ENCODE results near the gene NAB2. TPM values are rescaled to one million over a fixed set of nuclear protein-coding genes. Genes with fewer than 3 reads are reported as not detected.

The NAB2 gene
- total and polyA plus RNA-seq, 9 of the 15 experiments (the other 6 are each of a cell fraction or from before 2014, with no cell fraction given): 0.45 to 40.9 (median 20.4) TPM

DNA sequence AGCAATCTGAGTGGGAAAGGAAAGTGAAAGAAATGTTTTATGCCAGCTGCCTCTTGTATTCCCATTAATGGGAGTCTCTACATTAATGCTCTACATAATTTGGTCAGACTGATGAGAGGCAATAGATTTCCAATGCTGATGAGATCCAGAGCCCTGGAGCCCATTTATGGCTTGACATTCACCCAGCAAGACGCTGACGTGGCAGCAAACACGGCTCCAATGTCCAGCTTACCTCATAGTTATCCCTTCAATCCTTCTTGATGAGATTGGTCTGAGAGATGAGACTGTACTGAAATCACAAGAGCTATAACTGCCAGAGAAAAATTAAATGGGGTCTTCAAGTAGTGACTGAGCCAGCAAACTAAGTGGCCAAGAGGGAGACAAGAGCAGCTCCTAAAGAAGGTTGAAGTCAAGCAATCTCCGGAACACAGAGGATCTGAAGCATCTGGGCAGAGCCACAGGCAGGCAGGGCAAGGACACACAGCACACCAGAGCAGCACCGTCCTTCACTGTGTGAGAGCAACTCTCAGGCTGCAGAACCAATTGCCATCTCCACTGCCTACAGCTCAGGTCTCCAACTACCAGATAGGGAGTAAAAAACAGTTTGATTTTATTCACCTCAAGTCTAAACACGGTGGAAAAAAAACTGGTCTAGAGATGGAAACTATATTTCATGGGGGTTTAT, 31.7 kb upstream of the NAB2 start:
- POLR2A ChIA-PET: interaction anchor here (0.7 to 1.5 kb wide), 9 partner anchors 12 to 55 kb away, joined by 3 to 7 read pairs (median 3); no protein-coding TSS in a partner anchor
- no TSS peak for BruUV-seq (replicated peaks)
- in situ Hi-C loops (cut with MboI): no loop called here
- TF ChIP-seq ZNF143 (CRISPR knock-in tag; IDR thresholded peaks at IDR 0.05) (no peak), PHF21A (IDR thresholded peaks at IDR 0.05; ENCODE audit: borderline replicate concordance, low read depth) (no peak), FOXJ2 (tag; IDR thresholded peaks at IDR 0.05) (no peak), L3MBTL2 (IDR thresholded peaks at IDR 0.05) (no peak), NBN (IDR thresholded peaks at IDR 0.05; ENCODE audit: low read depth) (no peak), ZNF324 (CRISPR knock-in tag; IDR thresholded peaks at IDR 0.05) (no peak)
- TF ChIP-seq, protein P1, sequence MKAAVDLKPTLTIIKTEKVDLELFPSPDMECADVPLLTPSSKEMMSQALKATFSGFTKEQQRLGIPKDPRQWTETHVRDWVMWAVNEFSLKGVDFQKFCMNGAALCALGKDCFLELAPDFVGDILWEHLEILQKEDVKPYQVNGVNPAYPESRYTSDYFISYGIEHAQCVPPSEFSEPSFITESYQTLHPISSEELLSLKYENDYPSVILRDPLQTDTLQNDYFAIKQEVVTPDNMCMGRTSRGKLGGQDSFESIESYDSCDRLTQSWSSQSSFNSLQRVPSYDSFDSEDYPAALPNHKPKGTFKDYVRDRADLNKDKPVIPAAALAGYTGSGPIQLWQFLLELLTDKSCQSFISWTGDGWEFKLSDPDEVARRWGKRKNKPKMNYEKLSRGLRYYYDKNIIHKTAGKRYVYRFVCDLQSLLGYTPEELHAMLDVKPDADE (conservative IDR thresholded peaks at IDR 0.05; ENCODE audit: control insufficient read depth, low read depth, low read length): no peak
- TF ChIP-seq, protein P2, sequence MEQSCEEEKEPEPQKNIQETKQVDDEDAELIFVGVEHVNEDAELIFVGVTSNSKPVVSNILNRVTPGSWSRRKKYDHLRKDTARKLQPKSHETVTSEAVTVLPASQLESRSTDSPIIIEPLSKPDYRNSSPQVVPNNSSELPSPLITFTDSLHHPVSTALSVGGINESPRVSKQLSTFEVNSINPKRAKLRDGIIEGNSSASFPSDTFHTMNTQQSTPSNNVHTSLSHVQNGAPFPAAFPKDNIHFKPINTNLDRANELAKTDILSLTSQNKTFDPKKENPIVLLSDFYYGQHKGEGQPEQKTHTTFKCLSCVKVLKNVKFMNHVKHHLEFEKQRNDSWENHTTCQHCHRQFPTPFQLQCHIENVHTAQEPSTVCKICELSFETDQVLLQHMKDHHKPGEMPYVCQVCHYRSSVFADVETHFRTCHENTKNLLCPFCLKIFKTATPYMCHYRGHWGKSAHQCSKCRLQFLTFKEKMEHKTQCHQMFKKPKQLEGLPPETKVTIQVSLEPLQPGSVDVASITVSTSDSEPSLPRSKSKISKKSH (CRISPR knock-in tag; IDR thresholded peaks at IDR 0.05): no peak
- TF ChIP-seq, protein P3, sequence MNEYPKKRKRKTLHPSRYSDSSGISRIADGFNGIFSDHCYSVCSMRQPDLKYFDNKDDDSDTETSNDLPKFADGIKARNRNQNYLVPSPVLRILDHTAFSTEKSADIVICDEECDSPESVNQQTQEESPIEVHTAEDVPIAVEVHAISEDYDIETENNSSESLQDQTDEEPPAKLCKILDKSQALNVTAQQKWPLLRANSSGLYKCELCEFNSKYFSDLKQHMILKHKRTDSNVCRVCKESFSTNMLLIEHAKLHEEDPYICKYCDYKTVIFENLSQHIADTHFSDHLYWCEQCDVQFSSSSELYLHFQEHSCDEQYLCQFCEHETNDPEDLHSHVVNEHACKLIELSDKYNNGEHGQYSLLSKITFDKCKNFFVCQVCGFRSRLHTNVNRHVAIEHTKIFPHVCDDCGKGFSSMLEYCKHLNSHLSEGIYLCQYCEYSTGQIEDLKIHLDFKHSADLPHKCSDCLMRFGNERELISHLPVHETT (CRISPR knock-in tag; conservative IDR thresholded peaks at IDR 0.05 in 1 of 2, IDR thresholded peaks at IDR 0.05 in 1 of 2): no peak
- TF ChIP-seq, protein P4, sequence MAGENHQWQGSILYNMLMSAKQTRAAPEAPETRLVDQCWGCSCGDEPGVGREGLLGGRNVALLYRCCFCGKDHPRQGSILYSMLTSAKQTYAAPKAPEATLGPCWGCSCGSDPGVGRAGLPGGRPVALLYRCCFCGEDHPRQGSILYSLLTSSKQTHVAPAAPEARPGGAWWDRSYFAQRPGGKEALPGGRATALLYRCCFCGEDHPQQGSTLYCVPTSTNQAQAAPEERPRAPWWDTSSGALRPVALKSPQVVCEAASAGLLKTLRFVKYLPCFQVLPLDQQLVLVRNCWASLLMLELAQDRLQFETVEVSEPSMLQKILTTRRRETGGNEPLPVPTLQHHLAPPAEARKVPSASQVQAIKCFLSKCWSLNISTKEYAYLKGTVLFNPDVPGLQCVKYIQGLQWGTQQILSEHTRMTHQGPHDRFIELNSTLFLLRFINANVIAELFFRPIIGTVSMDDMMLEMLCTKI (IDR thresholded peaks at IDR 0.05; ENCODE audit: partially characterized antibody): no peak
- TF ChIP-seq, protein P5, sequence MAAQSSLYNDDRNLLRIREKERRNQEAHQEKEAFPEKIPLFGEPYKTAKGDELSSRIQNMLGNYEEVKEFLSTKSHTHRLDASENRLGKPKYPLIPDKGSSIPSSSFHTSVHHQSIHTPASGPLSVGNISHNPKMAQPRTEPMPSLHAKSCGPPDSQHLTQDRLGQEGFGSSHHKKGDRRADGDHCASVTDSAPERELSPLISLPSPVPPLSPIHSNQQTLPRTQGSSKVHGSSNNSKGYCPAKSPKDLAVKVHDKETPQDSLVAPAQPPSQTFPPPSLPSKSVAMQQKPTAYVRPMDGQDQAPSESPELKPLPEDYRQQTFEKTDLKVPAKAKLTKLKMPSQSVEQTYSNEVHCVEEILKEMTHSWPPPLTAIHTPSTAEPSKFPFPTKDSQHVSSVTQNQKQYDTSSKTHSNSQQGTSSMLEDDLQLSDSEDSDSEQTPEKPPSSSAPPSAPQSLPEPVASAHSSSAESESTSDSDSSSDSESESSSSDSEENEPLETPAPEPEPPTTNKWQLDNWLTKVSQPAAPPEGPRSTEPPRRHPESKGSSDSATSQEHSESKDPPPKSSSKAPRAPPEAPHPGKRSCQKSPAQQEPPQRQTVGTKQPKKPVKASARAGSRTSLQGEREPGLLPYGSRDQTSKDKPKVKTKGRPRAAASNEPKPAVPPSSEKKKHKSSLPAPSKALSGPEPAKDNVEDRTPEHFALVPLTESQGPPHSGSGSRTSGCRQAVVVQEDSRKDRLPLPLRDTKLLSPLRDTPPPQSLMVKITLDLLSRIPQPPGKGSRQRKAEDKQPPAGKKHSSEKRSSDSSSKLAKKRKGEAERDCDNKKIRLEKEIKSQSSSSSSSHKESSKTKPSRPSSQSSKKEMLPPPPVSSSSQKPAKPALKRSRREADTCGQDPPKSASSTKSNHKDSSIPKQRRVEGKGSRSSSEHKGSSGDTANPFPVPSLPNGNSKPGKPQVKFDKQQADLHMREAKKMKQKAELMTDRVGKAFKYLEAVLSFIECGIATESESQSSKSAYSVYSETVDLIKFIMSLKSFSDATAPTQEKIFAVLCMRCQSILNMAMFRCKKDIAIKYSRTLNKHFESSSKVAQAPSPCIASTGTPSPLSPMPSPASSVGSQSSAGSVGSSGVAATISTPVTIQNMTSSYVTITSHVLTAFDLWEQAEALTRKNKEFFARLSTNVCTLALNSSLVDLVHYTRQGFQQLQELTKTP (IDR thresholded peaks at IDR 0.05; ENCODE audit: low read depth in 1 of 2, partially characterized antibody in 2 of 2): no peak

More for the DNA sequence above, 31.7 kb upstream of the NAB2 start:
- Histone ChIP-seq H3K9ac (ENCODE audit: insufficient read depth in 1 of 2, low read depth in 2 of 2, low read length in 2 of 2) (no peak overlapping the region; a peak in 1 of 4 replicates), H3K4me2 (ENCODE audit: insufficient read depth, low read length) (no peak overlapping the region), H3K9me3 (replicated peaks; ENCODE audit: control insufficient read depth, insufficient read depth, low read depth, low read length) (no peaks in the 10 kb centered on the region), H3K4me3 (no peak overlapping the region), H3K4me1 (replicated peaks in 1 of 2; ENCODE audit: control insufficient read depth in 2 of 2, insufficient read depth in 2 of 2, low read length in 2 of 2) (no peaks in the 10 kb centered on the region), H3K36me3 (ENCODE audit: control insufficient read depth, insufficient read depth, low read length) (peaks cover 60% of the 10 kb centered on the region), H3K27me3 (ENCODE audit: control insufficient read depth in 2 of 2, insufficient read depth in 2 of 2, low read length in 2 of 2) (no peaks in the 10 kb centered on the region), H2AFZ (ENCODE audit: low read depth, low read length) (no peak overlapping the region), H4K20me1 (replicated peaks; ENCODE audit: control insufficient read depth, insufficient read depth, low read length) (no peaks in the 10 kb centered on the region), H3K9me1 (ENCODE audit: control insufficient read depth, insufficient read depth, low read length) (no peaks in the 10 kb centered on the region), H3K27ac (ENCODE audit: extremely low read depth, low read depth, low read length) (no peak overlapping the region), H3K79me2 (ENCODE audit: control insufficient read depth, insufficient read depth, low read length) (no peaks in the 10 kb centered on the region)
- CTCF ChIA-PET (ENCODE audit: low intra/inter-chr PET ratio): interaction anchor here (1.8 kb wide), 1 partner anchor 49 kb away, joined by 4 read pairs; no protein-coding TSS in a partner anchor
- WGBS (ENCODE audit: insufficient coverage, low coverage, missing lambda C conversion rate): 93% methylated on average over 6 of the region's 6 CpGs
- intact Hi-C loops (cut with micrococcal nuclease): no loop called here
- FAIRE-seq: no peak
- ATAC-seq: no peak
- DNase-seq (ENCODE audit: extremely low read depth in 1 of 4, low spot score in 3 of 4): no peak

Measured in K562 (cell line).